ENCODE measurements around the gene SMIM45.

Gene SMIM45

GRCh38 chr22:41915035-41915785 lies 36.7 kb upstream of the SMIM45 start, which contains the start of gene SHISA8:
SHISA8 (minus strand) TSS chr22:41915074; CDS start chr22:41914667, 407 bp downstream.
- Histone ChIP-seq H3K36me3 (no peaks in the 10 kb centered on the region), H3K27ac (no peak within 1 kb of the TSS), H3K4me3 (ENCODE audit: low read depth in 1 of 2, low read length in 1 of 2) (no peak within 1 kb of the TSS), H3K9me3 (no peaks in the 10 kb centered on the region), H3K27me3 (peaks cover 100% of the 10 kb centered on the region), H3K4me1 (ENCODE audit: control insufficient read depth in 1 of 2, insufficient read depth in 1 of 2, low read depth in 1 of 2, low read length in 1 of 2) (peaks cover 24 to 35% of the 10 kb centered on the region in 2 experiments)
- TF ChIP-seq CTCF (IDR thresholded peaks at IDR 0.05): no peak

GRCh38 chr22:41915786-41916493 lies 36.0 kb upstream of the SMIM45 start:
- peaks cover 20 to 31% of the 10 kb centered on the region in 2 experiments for H3K4me1 ChIP-seq (ENCODE audit: control insufficient read depth in 1 of 2, insufficient read depth in 1 of 2, low read depth in 1 of 2, low read length in 1 of 2)
- no peaks in the 10 kb centered on the region for H3K36me3 ChIP-seq
- peaks cover 100% of the 10 kb centered on the region for H3K27me3 ChIP-seq
- no peak overlapping the region for H3K4me3 ChIP-seq (ENCODE audit: low read depth in 1 of 2, low read length in 1 of 2)
- H3K9me3 ChIP-seq: no peaks in the 10 kb centered on the region
- H3K27ac ChIP-seq: no peak overlapping the region
- no peak for TF ChIP-seq CTCF (IDR thresholded peaks at IDR 0.05)

- Histone ChIP-seq H3K27me3 (peaks cover 100% of the 10 kb centered on the region), H3K36me3 (no peaks in the 10 kb centered on the region), H3K27ac (no peak overlapping the region), H3K4me3 (ENCODE audit: low read depth in 1 of 2, low read length in 1 of 2) (no peak overlapping the region), H3K4me1 (ENCODE audit: control insufficient read depth in 1 of 2, insufficient read depth in 1 of 2, low read depth in 1 of 2, low read length in 1 of 2) (peaks cover 19 to 27% of the 10 kb centered on the region in 2 experiments), H3K9me3 (no peaks in the 10 kb centered on the region)
- TF ChIP-seq CTCF (IDR thresholded peaks at IDR 0.05): no peak
Measured at GRCh38 chr22:41916745-41917358, 35.1 kb upstream of the SMIM45 start.

- Histone ChIP-seq H3K4me1 (ENCODE audit: control insufficient read depth in 1 of 2, insufficient read depth in 1 of 2, low read depth in 1 of 2, low read length in 1 of 2) (peaks cover 19 to 27% of the 10 kb centered on the region in 2 experiments), H3K27ac (no peak overlapping the region), H3K4me3 (ENCODE audit: low read depth in 1 of 2, low read length in 1 of 2) (no peak overlapping the region), H3K36me3 (no peaks in the 10 kb centered on the region), H3K27me3 (peaks cover 100% of the 10 kb centered on the region), H3K9me3 (no peaks in the 10 kb centered on the region)
- TF ChIP-seq CTCF (IDR thresholded peaks at IDR 0.05): no peak
Measured at GRCh38 chr22:41917375-41917902, 34.5 kb upstream of the SMIM45 start.

GRCh38 chr22:41917903-41918791 lies 33.8 kb upstream of the SMIM45 start:
- no peak for TF ChIP-seq CTCF (IDR thresholded peaks at IDR 0.05)
- Histone ChIP-seq H3K27me3 (peaks cover 100% of the 10 kb centered on the region), H3K27ac (no peak overlapping the region), H3K4me1 (ENCODE audit: control insufficient read depth in 1 of 2, insufficient read depth in 1 of 2, low read depth in 1 of 2, low read length in 1 of 2) (peaks cover 19 to 27% of the 10 kb centered on the region in 2 experiments), H3K4me3 (ENCODE audit: low read depth in 1 of 2, low read length in 1 of 2) (no peak overlapping the region), H3K9me3 (no peaks in the 10 kb centered on the region), H3K36me3 (no peaks in the 10 kb centered on the region)

All from neutrophil (primary cell).